ENCODE results near the gene NKX1-1. TPM values are rescaled to one million over a fixed set of nuclear protein-coding genes. Genes with fewer than 3 reads are reported as not detected.

Gene NKX1-1
- total and polyA plus RNA-seq, 9 of the 15 experiments (the other 6 are each of a cell fraction or from before 2014, with no cell fraction given) = not detected

- Histone ChIP-seq H3K4me3 (no peak overlapping the region), H2AFZ (ENCODE audit: low read depth, low read length) (no peak overlapping the region), H3K27me3 (ENCODE audit: control insufficient read depth in 2 of 2, insufficient read depth in 2 of 2, low read length in 2 of 2) (no peaks in the 10 kb centered on the region), H3K4me2 (ENCODE audit: insufficient read depth, low read length) (no peak overlapping the region), H3K9me1 (ENCODE audit: control insufficient read depth, insufficient read depth, low read length) (peaks cover 5% of the 10 kb centered on the region), H3K36me3 (ENCODE audit: control insufficient read depth, insufficient read depth, low read length) (peaks cover 20% of the 10 kb centered on the region; the same call in 2 of the 3 replicates), H3K27ac (ENCODE audit: extremely low read depth, low read depth, low read length) (no peak overlapping the region), H3K4me1 (replicated peaks in 1 of 2; ENCODE audit: control insufficient read depth in 2 of 2, insufficient read depth in 2 of 2, low read length in 2 of 2) (peaks cover 0 to 47% of the 10 kb centered on the region in 2 experiments; a peak in 2 of 5 replicates), H3K9me3 (replicated peaks; ENCODE audit: control insufficient read depth, insufficient read depth, low read depth, low read length) (no peaks in the 10 kb centered on the region), H4K20me1 (replicated peaks; ENCODE audit: control insufficient read depth, insufficient read depth, low read length) (peaks cover 4% of the 10 kb centered on the region; the same call in 1 of the 2 replicates), H3K9ac (ENCODE audit: insufficient read depth in 1 of 2, low read depth in 2 of 2, low read length in 2 of 2) (peak overlapping the region in 1 of 2 experiments; percentile 7; a peak in 1 of 4 replicates), H3K79me2 (ENCODE audit: control insufficient read depth, insufficient read depth, low read length) (no peaks in the 10 kb centered on the region)
- FAIRE-seq (no peak), DNase-seq (ENCODE audit: extremely low read depth in 1 of 4, low spot score in 3 of 4) (no peak), ATAC-seq (no peak)
- BruUV-seq (replicated peaks) = no TSS peak
- 85% methylated on average over 15 of the region's 16 CpGs for WGBS (ENCODE audit: insufficient coverage, low coverage, missing lambda C conversion rate)
- in situ Hi-C loops (cut with MboI) = no loop called here
- intact Hi-C loops (cut with micrococcal nuclease) = loop anchor here (5.0 to 10.0 kb wide), 2 partner anchors 152 to 365 kb away; partner anchors contain the start of genes TACC3 and TMEM129
- CTCF ChIA-PET (ENCODE audit: low intra/inter-chr PET ratio) = no interaction called here
- POLR2A ChIA-PET = interaction anchor here (1.0 kb wide), 1 partner anchor 28 kb away, joined by 3 read pairs; no protein-coding TSS in a partner anchor
- TF ChIP-seq STAT6 (CRISPR knock-in tag; IDR thresholded peaks at IDR 0.05) (no peak), ZFPM2 (CRISPR knock-in tag; IDR thresholded peaks at IDR 0.05) (no peak), FOXA3 (CRISPR knock-in tag; conservative IDR thresholded peaks at IDR 0.05 in 1 of 2, IDR thresholded peaks at IDR 0.05 in 1 of 2) (no peak), MTA2 (IDR thresholded peaks at IDR 0.05; ENCODE audit: low read depth) (no peak), MXD1 (CRISPR knock-in tag; IDR thresholded peaks at IDR 0.05; ENCODE audit: borderline replicate concordance, poor library complexity, severe bottlenecking) (no peak), ZNF24 (IDR thresholded peaks at IDR 0.05) (no peak), CTCF (IDR thresholded peaks at IDR 0.05 in 2 of 3, conservative IDR thresholded peaks at IDR 0.05 in 1 of 3; ENCODE audit: insufficient read depth in 2 of 3, low read depth in 1 of 3, low read length in 3 of 3) (no peak), CREBBP (IDR thresholded peaks at IDR 0.05; ENCODE audit: low read depth, low read length) (no peak), FOXP4 (CRISPR knock-in tag; IDR thresholded peaks at IDR 0.05; ENCODE audit: borderline replicate concordance) (no peak), NCOA1 (IDR thresholded peaks at IDR 0.05; ENCODE audit: low read depth) (no peak), SP1 (CRISPR knock-in tag; IDR thresholded peaks at IDR 0.05) (no peak), ZNF668 (CRISPR knock-in tag; IDR thresholded peaks at IDR 0.05) (no peak), ZBTB33 (CRISPR knock-in tag; IDR thresholded peaks at IDR 0.05) (no peak)
These were observed 46.3 kb downstream of the NKX1-1 start for GRCh38 chr4:1359976-1360375.

Measured in K562 (cell line).